ENCODE measurements around the gene ZNF157.
A peak's percentile ranks its signal among the peaks of the same experiment; 100 is the strongest.
"Not testable (repeated sequence)": the region's sequence is repeated elsewhere in the genome, so short reads cannot be mapped to it uniquely, and the experiment has no call there.

The ZNF157 gene

DNA sequence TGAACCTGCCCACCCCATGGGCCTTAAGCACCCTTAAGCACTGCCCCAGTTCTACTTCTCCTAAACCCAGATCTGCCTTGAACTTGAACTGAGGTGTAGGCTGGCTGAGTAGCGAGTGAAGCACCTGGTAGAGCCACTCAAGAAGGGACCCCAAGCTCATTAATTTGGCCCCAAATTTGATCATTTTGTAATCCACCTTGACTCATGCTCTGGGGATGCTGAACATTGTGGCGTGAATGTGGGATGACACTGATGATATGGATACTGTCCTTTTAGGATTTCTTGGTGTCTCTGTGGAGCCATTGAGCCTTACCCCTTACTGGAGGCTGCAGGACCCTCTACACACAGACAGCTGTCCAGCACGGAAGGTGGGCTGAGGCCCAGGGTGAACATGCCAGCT lies at the start of gene ZNF157:
ZNF157 (plus strand) TSS at position 301 of the 400 bp plus-strand sequence; CDS start at position 392, 91 bp downstream.
- DNase-seq (ENCODE audit: low read depth in 4 of 4, low spot score in 1 of 4) = no peak

DNA sequence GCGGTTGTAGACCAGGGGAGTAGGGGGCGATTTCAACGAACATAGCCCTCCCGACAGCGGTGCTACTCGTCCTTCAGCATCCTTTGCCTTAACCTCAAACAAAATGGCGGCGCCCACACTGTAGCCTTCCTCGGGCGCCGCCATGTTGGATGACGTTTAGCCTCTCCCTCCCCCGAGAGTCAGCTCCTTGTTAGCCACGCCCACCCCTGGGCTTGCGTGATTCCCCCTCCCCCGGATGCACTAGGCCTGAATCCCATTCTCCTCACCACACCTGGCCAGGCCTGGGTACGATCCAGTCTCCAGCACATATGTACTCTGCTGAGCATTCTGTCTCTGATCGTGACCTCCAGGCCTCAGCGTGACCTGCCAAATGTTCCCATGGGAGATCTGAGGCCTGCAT lies 49.0 kb upstream of the ZNF157 start:
- no peak for DNase-seq (ENCODE audit: low read depth in 4 of 4, low spot score in 1 of 4)

DNA sequence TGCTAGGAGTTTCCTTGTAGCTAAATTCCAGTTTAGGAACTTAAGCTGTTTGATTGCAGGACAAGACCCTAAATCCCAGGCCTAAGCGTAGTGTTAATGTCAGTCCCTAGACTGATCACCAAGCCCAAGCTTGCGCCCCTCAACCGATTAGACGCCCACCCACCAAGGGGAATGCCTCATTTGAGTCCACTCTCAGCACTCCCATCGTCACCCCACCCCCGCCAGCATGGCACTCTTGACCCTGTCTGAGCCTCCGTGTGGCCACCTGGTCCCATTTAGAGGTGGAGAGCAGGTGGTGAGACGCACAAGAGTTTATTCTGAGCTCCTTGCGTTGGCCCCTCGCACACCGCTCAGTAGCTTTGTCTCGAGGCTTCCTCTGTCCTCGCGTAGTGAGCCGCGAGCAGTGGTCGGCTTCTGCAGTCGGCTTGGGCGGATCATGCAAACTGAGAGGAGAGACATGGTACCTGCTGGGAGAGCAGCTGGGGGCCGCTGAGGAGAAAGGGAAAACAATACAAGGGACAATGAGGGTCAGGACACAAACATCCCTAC lies 48.5 kb upstream of the ZNF157 start:
- DNase-seq (ENCODE audit: low read depth in 4 of 4, low spot score in 1 of 4) = no peak

DNA sequence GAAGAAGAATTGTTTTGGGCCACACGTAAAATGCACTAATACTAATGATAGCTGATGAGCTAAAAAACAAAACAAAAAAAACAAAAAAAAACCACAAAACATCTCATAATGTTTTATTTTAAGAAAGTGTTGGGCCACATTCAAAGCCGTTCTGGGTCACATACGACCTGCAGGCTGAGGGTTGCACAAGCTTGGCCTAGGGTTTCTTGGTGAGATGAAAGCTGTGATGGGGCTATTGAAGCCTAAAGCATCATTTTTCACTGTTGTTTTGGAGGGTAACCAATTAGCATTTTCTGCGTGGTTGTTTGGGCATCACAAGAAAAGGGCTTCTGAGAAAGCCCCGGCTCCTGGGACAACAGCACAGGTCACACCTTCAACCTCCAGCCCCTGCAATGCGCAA lies 42.5 kb upstream of the ZNF157 start:
- no peak for DNase-seq (ENCODE audit: low read depth in 4 of 4, low spot score in 1 of 4)

DNA sequence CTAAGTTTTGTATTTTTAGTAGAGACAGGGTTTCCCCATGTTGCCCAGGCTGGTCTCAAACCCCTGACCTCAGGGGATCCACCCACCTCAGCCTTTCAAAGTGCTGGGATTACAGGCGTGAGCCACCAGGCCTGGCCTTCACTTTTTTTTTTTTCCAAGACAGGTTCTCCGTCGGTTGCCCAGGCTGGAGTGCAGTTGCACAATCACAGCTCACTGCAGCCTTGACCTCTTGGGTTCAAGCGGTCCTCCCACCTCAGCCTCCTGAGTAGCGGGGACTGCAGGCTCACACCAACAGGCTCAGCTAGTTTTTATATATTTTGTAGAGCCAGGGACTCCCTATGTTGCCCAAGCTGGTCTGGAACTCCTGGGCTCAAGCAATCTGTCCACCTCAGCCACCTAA lies 37.6 kb upstream of the ZNF157 start:
- DNase-seq (ENCODE audit: low read depth in 4 of 4, low spot score in 1 of 4) = not testable (repeated sequence)

DNA sequence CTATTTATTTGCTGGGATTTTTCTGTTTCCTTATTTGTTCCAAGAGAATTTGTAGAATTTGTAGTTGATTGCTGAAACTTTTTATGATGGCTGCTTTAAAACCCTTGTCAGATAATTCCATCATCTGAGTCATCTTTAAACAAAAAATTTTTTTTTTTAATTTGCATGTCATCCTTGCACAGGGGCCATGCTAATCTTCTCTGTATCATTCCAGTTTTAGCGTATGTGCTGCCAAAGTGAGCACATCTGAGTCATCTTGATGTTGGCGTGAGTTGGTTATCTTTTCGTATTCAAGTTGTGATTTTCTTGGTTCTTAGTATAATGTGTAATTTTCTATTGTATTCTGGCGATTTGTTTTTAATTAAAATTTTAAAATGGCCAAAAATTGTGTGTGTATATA lies 18.7 kb upstream of the ZNF157 start:
- DNase-seq (ENCODE audit: low read depth in 4 of 4, low spot score in 1 of 4) = no peak

DNA sequence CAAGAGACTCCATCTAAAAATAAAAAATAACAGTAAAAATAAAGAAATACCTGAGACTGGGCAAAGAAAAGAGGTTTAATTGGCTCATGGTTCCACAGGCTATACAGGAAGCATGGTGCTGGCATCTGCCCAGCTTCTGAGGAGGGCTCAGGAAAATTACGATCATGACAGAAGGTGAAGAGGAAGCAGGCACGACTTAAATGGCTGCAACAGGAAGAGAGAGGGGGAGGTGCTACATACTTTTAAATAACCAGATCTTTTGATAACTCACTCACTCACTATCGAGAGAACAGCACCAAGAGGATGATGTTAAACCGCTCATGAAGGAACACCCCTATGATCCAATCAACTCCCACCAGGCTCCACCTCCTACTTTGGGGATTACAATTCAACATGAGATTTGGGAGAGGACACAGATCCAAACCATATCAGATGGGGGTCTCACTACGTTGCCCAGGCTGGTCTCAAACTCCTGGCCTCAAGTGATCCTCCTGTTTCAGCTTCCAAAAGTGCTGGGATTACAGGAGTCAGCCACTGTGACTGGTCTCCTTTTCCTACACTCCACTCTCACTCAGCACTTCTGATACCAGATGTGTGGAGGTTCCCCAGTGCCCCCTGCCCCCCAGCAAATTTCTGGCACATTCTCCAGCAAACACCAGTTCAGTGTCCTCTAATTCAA lies 11.9 kb upstream of the ZNF157 start:
- DNase-seq (ENCODE audit: low read depth in 4 of 4, low spot score in 1 of 4) = no peak

DNA sequence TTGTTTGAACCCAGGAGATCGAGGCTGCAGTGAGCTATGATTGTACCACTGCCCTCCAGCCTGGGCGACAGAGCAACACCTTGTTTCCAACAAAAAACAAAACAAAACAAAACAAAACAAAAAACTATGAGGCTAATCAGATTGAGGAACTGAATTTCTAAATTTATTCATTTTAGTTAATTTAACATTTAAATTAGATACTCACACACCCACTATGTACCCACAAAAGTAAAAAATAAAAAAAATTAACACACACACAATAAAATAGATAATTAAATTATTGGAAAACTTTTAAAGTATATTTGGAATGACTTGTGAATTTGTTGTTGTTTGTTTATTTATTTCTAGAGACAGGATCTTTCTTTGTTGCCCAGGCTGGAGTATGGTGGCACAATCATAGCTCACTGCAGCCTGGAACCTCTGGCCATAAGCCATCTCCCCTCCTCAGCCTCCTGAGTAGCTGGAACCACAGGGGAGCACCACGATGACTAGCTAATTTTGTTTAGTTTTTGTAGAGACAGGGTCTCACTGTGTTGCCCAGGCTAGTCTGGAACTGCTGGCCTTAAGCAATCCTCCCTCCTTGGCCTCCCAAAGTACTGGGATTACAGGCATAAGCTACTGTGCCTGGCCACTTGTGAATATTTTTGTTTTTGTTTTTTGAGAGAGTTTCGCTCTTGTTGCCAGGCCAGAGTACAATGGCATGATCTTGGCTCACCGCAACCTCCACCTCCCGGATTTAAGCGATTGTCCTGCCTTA lies 9.8 kb upstream of the ZNF157 start:
- DNase-seq (ENCODE audit: low read depth in 4 of 4, low spot score in 1 of 4) = no peak

DNA sequence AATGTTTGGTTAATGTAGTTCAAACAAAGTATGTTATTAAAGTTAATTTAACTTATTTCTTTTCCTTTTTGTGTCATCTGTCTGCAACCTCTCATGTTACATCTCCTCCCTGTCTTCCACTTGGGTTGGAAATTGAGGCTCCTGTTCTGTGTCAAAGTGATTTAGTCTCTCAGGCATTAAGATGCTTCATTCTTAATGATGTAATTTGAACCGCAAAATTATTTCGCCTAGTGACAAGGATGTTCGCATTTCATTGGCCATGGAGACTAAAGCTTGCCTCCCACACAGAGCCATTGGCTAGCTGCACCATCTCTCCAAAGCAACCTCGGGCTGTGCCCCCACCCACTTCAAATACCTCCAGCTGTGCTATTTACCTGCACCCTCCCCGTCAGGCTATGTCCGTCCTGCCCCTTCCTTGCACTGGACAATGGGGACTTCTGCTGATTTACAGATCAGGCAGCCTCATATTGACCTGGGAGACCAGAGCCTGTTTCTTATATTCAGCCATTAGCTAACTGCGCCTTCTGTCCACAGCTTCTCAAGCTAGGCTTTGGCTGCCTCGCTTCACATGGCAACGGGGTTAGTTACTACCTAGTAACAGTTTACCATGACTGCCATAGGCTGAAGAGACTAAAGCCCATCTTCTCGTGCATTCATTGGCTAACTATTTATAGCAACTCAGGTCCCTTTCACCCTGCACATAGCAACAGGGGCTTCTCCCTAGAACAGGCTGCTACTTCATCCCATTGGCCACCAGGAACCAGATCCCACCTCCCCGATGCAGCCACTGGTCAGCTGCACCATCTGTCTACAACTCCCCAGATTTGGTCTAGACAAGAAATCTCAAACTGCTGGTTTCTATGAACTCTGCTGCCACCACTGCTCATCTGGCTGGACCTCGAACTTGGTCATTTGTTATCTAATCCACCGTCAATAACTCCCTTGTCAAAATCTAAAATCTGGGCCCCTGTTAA lies 8.6 kb upstream of the ZNF157 start:
- DNase-seq (ENCODE audit: low read depth in 4 of 4, low spot score in 1 of 4) = no peak

DNA sequence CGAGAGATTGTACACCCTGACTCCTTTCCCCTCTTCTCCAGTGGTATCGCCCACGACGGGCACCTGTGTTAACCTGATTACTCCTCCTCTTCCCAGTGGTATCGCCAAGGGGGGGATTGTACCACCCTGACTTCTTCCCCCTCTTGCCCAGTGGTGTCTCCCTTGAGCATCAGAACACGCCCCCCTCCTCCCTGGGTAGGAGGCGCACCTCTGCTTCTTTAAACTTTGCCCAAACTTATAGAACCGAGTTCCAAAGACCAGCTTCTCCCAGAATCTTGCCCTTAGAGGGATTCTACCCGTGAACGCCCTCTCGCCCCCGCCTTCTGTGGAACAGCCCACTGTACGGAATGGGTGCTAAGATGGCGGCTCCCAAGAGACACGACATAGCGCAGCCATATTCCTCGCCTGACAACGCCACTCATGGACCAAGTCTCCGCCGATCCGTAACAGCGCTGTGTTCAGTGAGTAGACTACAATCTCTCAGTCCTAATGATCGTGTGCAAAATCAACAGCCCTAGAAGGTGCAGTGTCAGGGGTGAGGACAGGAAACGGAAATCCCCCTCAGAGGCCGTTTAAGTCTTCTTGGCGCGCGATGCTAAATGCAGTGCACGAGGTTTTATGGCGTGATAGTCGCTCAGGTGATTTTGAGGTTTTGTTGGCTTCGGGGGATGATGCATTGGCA lies 4.2 kb upstream of the ZNF157 start:
- peak; percentile 36 to 53 (median 46) for DNase-seq (ENCODE audit: low read depth in 4 of 4, low spot score in 1 of 4)

DNA sequence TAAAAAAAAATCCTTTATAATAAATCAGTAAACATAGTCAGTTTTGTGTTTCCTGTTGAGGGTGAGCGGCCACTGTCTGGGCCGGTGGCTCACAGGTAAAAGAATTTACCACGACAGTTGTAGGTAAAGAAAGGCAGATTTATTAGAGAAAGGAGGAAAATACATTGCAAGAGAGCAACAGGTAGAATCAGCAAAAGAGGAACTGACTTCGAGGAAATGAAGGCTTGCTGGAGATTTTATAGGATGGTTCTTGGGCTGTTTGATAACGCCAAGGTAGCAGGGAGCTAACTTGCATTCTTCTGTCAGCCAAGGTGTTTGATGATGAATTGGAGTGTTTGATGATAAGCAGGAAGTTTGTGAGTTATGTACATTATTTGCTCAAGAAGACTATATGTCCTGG lies 2.8 kb downstream of the ZNF157 start:
- no peak for DNase-seq (ENCODE audit: low read depth in 4 of 4, low spot score in 1 of 4)

DNA sequence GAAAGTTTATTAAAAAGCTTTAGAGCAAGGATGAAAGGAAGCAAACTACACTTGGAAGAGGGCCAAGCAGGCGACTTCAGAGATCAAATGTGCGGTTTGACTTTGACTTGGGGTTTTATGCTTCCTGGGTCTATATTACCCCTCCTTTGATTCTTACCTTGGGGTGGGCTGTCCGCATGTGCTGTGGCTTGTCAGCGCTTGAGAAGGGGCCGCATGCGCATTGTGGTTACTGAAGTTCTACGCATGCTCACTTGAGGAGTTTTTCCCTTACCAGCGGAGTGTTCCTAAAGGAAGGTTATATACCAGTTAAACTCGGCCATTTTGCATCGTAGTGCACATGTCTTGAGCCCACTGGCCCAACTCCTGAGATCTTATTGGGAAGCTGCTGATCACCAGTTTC lies 9.9 kb downstream of the ZNF157 start:
- peak in 2 of 4 experiments; percentile 31 to 46 for DNase-seq (ENCODE audit: low read depth in 4 of 4, low spot score in 1 of 4)

DNA sequence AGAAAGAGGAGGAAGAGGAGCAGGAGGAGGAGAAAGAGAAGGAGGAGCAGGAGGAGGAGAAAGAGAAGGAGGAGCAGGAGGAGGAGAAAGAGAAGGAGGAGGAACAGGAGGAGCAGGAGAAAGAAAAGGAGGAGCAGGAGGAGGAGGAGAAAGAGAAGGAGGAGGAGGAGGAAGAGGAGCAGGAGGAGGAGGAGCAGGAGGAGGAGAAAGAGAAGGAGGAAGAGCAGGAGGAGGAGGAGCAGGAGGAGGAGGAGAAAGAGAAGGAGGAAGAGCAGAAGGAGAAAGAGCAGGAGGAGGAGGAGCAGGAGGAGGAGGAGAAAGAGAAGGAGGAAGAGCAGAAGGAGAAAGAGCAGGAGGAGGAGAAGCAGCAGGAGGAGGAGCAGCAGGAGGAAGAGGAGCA lies 10.5 kb downstream of the ZNF157 start:
- DNase-seq (ENCODE audit: low read depth in 4 of 4, low spot score in 1 of 4) = not testable (repeated sequence)

DNA sequence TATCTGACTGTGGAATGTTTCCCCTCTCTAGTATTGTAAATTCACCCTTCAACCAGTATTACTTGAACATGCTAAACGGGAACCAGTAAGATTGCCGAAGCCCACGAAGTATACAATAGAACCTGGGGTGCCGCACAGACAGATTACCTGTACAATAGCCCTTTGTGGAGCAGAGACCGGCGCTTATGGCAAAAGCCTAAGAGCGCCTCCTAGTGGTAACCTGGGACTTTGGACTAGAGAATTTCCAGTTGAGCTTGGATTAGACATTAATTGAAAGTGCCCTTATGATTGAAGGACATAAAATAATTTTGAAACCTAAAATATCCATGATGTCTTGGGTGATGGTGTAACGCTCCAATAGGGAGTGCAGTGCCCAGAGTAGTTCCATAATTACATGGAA lies 14.1 kb downstream of the ZNF157 start:
- DNase-seq (ENCODE audit: low read depth in 4 of 4, low spot score in 1 of 4) = peak; percentile 33 to 67 (median 50)

DNA sequence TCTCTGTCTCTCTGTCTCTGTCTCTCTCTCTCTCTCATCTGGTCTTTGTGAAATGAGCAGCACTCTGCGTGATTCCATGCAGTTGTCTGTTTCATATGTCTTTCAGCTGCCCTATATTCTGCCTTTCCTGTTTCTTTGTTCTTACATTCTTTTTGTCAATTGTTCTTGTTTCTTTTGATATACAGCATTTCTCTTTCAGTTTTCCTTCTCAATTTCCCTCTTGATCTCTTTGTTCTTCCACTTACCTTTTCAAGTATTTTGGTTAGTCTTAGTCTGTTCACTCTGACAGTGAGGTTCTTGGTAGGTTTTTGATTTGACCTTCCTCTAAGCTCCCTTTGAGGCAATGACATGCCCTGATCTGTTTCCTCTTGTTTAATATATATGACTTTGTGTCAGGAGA lies 20.4 kb downstream of the ZNF157 start:
- DNase-seq (ENCODE audit: low read depth in 4 of 4, low spot score in 1 of 4) = no peak

DNA sequence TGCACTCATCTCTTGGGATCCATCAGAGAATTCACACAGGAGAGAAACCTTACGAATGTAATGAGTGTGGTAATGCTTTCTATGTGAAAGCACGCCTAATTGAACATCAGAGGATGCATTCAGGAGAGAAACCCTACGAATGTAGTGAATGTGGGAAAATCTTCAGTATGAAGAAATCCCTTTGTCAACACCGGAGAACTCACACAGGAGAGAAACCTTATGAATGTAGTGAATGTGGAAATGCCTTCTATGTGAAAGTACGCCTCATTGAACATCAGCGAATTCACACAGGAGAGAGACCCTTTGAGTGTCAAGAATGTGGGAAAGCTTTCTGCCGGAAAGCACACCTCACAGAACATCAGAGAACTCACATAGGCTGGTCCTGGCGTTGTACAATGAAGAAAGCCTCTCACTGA lies 42.8 kb downstream of the ZNF157 start:
- DNase-seq (ENCODE audit: low read depth in 4 of 4, low spot score in 1 of 4) = no peak

DNA sequence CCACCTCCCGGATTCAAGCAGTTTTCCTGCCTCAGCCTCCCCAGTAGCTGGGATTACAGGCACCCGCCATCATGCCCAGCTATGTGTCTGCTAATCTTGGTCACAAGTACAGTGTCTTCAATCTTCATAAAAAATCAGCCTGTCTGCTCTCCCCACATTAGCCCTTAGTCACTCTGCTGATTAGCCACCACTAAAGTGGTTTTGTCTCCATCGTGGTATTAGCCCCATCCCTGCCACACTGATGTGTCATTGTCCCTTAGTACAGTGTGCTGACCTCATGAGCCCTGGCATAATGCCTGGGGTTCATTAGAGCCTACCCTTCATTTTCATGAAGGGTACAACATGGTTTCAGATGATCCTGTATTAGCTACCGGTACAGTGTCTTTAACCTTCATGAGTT lies 49.9 kb downstream of the ZNF157 start:
- DNase-seq (ENCODE audit: low read depth in 4 of 4, low spot score in 1 of 4) = no peak

DNA sequence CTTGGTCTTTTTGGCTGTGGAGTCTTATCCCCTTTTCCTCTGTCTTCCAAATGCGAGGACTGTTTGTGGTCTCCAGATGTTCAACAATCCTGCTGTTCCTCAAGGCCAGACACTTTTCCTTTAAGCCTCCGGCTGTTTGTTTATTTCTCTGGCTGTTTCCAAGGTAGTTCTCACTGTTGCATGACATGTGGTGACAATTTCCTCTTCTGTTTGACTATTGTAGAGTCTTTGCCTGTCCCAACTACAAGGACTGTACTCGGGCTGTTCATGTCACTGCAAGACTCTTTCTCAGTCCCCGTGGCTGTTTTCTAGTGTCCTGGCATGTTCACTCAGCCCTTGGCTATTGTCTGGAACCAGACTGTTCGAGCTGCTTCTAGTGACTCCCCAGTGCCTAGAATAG lies 50.6 kb downstream of the ZNF157 start:
- DNase-seq (ENCODE audit: low read depth in 4 of 4, low spot score in 1 of 4) = no peak

DNA sequence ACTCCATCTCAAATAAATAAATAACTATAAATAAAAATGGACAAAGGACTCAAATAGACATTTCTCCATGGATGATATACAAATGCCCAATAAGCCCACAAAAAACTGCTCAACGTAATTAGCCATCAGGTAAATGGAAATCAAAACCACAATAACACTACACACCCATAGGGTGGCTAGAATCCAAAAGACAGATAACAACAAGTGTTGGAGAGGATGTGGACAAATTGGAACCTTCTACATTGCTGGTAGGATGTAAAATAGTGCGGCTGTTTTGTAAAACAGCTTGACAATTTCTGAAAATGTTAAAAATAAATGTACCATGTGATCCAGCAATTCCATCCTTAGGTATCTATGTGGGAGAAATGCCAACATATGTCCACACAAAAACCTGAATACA lies 52.1 kb downstream of the ZNF157 start:
- DNase-seq (ENCODE audit: low read depth in 4 of 4, low spot score in 1 of 4) = no peak

DNA sequence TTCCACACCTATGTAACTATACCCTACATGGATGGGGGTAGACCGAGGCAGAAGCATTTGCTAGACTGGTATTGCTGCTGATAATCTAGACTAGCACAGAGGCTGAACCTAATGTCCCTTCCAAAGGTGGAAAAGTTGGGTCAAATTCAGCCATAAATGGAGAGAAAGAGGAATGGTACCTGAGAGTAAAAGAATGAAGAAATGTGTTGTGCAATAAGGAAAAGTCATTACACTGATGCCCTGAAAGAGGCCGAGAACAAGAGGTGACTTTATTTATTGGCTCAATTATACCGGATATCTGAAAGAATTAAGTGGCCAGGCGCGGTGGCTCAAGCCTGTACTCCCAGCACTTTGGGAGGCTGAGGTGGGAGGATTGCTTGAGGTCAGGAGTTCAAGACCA lies 60.5 kb downstream of the ZNF157 start:
- DNase-seq (ENCODE audit: low read depth in 4 of 4, low spot score in 1 of 4) = no peak

DNA sequence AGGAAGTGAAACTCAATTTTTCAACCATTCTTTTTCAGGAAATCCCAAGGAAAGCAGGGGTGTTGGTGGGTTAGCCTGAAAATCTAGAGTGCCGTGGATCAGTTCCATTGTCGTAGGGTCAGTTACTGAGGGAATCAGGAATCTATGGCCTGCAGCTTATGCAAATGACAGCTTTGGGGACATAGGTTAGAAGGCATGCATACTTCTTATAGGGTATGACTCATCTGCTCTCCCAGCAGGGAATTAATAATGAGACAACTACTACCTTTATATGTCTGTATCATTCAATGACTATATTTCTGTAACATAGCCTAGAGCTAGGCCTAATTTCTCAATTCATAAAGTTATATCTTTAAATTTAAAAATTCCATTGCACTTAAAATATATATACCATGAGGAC lies 76.1 kb downstream of the ZNF157 start:
- DNase-seq (ENCODE audit: low read depth in 4 of 4, low spot score in 1 of 4) = no peak
